NCI-H1436 treated with DMSO at 0.1 percent for 48 hours (cell line): ENCODE measurements around the gene TMEM201.

Experiments used
- DNase-seq: peaks from one replicate; lab custom pipeline; 2025; lab: John Stamatoyannopoulos, UW

The TMEM201 gene

GRCh38 chr1:9580942-9581341 lies 7.8 kb upstream of the TMEM201 start:
- no peak for DNase-seq

GRCh38 chr1:9586147-9586766 lies 2.5 kb upstream of the TMEM201 start:
- DNase-seq: no peak

- no peak for DNase-seq
Observed at GRCh38 chr1:9589144-9589718, 520 bp downstream of the TMEM201 start.

GRCh38 chr1:9589719-9590157 lies 1.0 kb downstream of the TMEM201 start:
- no peak for DNase-seq

- no peak for DNase-seq
Observed at GRCh38 chr1:9590201-9590600, 1.5 kb downstream of the TMEM201 start.

GRCh38 chr1:9590945-9591668 lies 2.4 kb downstream of the TMEM201 start:
- no peak for DNase-seq

- no peak for DNase-seq
Observed at GRCh38 chr1:9591669-9592509, 3.2 kb downstream of the TMEM201 start.

GRCh38 chr1:9592510-9593075 lies 3.9 kb downstream of the TMEM201 start:
- DNase-seq: no peak

- DNase-seq: no peak
Observed at GRCh38 chr1:9593147-9593491, 4.4 kb downstream of the TMEM201 start.

- peak; percentile 76 for DNase-seq
Observed at GRCh38 chr1:9593492-9594465, 5.1 kb downstream of the TMEM201 start.

GRCh38 chr1:9594471-9595155 lies 5.9 kb downstream of the TMEM201 start:
- no peak for DNase-seq

- DNase-seq: no peak
Observed at GRCh38 chr1:9595156-9595967, 6.7 kb downstream of the TMEM201 start.

GRCh38 chr1:9595968-9596340 lies 7.2 kb downstream of the TMEM201 start:
- no peak for DNase-seq

- DNase-seq: no peak
Observed at GRCh38 chr1:9596415-9597123, 7.9 kb downstream of the TMEM201 start.

- no peak for DNase-seq
Observed at GRCh38 chr1:9597361-9598315, 8.9 kb downstream of the TMEM201 start.

GRCh38 chr1:9598316-9598700 lies 9.6 kb downstream of the TMEM201 start:
- no peak for DNase-seq

GRCh38 chr1:9599741-9600140 lies 11.0 kb downstream of the TMEM201 start:
- no peak for DNase-seq
